Neural cell (in vitro differentiated cells): ENCODE measurements around the gene CANX. TPM values are rescaled to one million over a fixed set of nuclear protein-coding genes. Genes with fewer than 3 reads are reported as not detected.

Experiments used
- H2AFZ ChIP-seq: fragments of 200-600, 300-800 bp; sonication (generic), shearing (Covaris generic); 2 replicates; pipeline ENCODE4 v1.6.0; 2014; ENCODE audit warnings: low read depth, mild to moderate bottlenecking, antibody characterized with exemption, low read length, moderate library complexity
- H3F3A ChIP-seq: fragments of 200-600 bp; shearing (Covaris generic); 2 replicates; pipeline ENCODE4 v1.6.1; 2016; ENCODE audit warnings: mild to moderate bottlenecking, moderate library complexity, mixed read lengths, antibody characterized with exemption, low read length; ENCODE audit not compliant: insufficient read depth, poor library complexity, severe bottlenecking
- H3K27ac ChIP-seq: fragments of 200-600, 300-800 bp; sonication (generic), shearing (Covaris generic); 2 replicates; pipeline ENCODE4 v1.5.1; 2014; ENCODE audit warnings: mild to moderate bottlenecking, low read length, moderate library complexity
- H3K27me3 ChIP-seq: fragments of 300-800, 200-600 bp; sonication (generic), shearing (Covaris generic); 2 replicates; pipeline ENCODE4 v1.6.0; 2014; ENCODE audit warnings: mild to moderate bottlenecking, low read depth, low read length, moderate library complexity; ENCODE audit not compliant: insufficient read depth
- H3K36me3 ChIP-seq: fragments of 300-800, 200-600 bp; sonication (generic), shearing (Covaris generic); 2 replicates; pipeline ENCODE4 v1.5.1; 2014; ENCODE audit warnings: mild to moderate bottlenecking, antibody characterized with exemption, low read length, moderate library complexity; ENCODE audit not compliant: insufficient read depth
- H3K4me2 ChIP-seq: fragments of 300-800, 200-600 bp; sonication (generic), shearing (Covaris generic); 2 replicates; pipeline ENCODE4 v1.6.0; 2014; ENCODE audit warnings: mild to moderate bottlenecking, low read length
- H3K4me3 ChIP-seq: fragments of 300-800, 200-600 bp; sonication (generic), shearing (Covaris generic); 2 replicates; pipeline ENCODE4 v1.5.1; 2014; ENCODE audit warnings: mild to moderate bottlenecking, low read length, moderate library complexity
- H3K79me2 ChIP-seq: fragments of 200-600 bp; shearing (Covaris generic); replicated peaks from 2 replicates; pipeline ENCODE4 v1.6.0; 2014; ENCODE audit warnings: mild to moderate bottlenecking, low read length, moderate library complexity; ENCODE audit not compliant: insufficient read depth
- H3K9ac ChIP-seq: fragments of 300-800, 200-600 bp; sonication (generic), shearing (Covaris generic); 2 replicates; pipeline ENCODE4 v1.6.1; 2016; ENCODE audit warnings: mild to moderate bottlenecking, low read length, mixed read lengths
- H3K9me2 ChIP-seq: fragments of 200-600 bp; shearing (Covaris generic); 2 replicates; pipeline ENCODE4 v1.6.1; 2016; ENCODE audit warnings: mild to moderate bottlenecking, low read length, mixed read lengths; ENCODE audit not compliant: insufficient read depth
- H3K9me3 ChIP-seq: fragments of 200-600, 300-800 bp; sonication (generic), shearing (Covaris generic); 2 replicates; pipeline ENCODE4 v1.6.1; 2016; ENCODE audit warnings: mild to moderate bottlenecking, mixed run types, low read length, moderate library complexity, mixed read lengths
- H4K20me1 ChIP-seq: fragments of 200-600 bp; shearing (Covaris generic); 2 replicates; pipeline ENCODE4 v1.6.1; 2016; ENCODE audit warnings: mild to moderate bottlenecking, mixed run types; ENCODE audit not compliant: insufficient read depth
- CTCF ChIP-seq: fragments of 450-650 bp; IDR thresholded peaks from 2 replicates; pipeline ENCODE4 v1.5.1; 2014; ENCODE audit warnings: antibody characterized with exemption, mild to moderate bottlenecking, moderate library complexity; ENCODE audit not compliant: poor library complexity, severe bottlenecking
- EP300 ChIP-seq: fragments of 450-650 bp; conservative IDR thresholded peaks from 2 replicates; pipeline ENCODE4 v1.6.1; 2014; ENCODE audit warnings: antibody characterized with exemption, mild to moderate bottlenecking, moderate library complexity; ENCODE audit not compliant: poor library complexity, severe bottlenecking
- EZH2 ChIP-seq: fragments of 200-600, 300-800 bp; shearing (Covaris generic), sonication (generic); IDR thresholded peaks from 2 replicates; pipeline ENCODE4 v1.6.1; 2014; ENCODE audit warnings: antibody characterized with exemption, low read length, borderline replicate concordance, mild to moderate bottlenecking; ENCODE audit not compliant: insufficient read depth, poor library complexity, severe bottlenecking
- MXI1 ChIP-seq: fragments of 450-650 bp; conservative IDR thresholded peaks from 2 replicates; pipeline ENCODE4 v1.6.1; 2014; ENCODE audit warnings: antibody characterized with exemption, mild to moderate bottlenecking; ENCODE audit not compliant: poor library complexity, severe bottlenecking
- POLR2AphosphoS5 ChIP-seq: IDR thresholded peaks from 2 replicates; pipeline ENCODE4 v1.6.1; 2012
- RAD21 ChIP-seq: fragments of 450-650 bp; conservative IDR thresholded peaks from 2 replicates; pipeline ENCODE4 v1.6.1; 2014; ENCODE audit warnings: antibody characterized with exemption, mild to moderate bottlenecking, moderate library complexity
- SMC3 ChIP-seq: fragments of 450-650 bp; conservative IDR thresholded peaks from 2 replicates; pipeline ENCODE4 v1.6.1; 2014; ENCODE audit warnings: antibody characterized with exemption, mild to moderate bottlenecking, moderate library complexity; ENCODE audit not compliant: poor library complexity
- TAF1 ChIP-seq: IDR thresholded peaks from 2 replicates; pipeline ENCODE4 v1.6.1; 2012; ENCODE audit warnings: low read depth
- polyA plus RNA-seq: library from polyadenylated mRNA; depleted of rRNA; stranded (reverse); fragments of >200 nt; gene quantifications from 2 replicates; pipeline ENCODE4 v1.2.3, GENCODE V29; 2014
- TF ChIP-seq, protein P1 (sequence below): IDR thresholded peaks from 2 replicates; pipeline ENCODE4 v1.6.1; 2012; ENCODE audit warnings: borderline replicate concordance

CANX gene
- polyA plus RNA-seq, 1 donor from 2014 or later: 232 TPM

DNA sequence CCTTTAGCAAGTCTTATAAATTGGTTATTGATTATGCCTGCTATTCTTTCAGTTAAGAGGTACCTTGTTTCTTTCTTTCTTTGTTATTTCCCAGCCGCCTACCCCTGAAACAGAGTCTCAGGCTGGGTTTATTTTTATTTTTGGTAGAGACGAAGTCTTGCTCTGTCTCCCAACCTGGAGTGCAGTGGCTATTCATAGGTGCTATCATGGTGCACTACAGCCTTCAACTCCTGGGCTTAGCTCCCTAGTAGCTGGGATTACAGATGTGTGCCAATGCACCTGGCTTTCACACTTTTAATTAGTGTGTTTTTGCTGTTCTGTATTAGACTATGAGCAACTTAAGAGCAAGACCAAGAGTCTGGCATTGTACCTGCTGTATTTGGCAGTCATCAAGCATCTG lies 48.1 kb downstream of the CANX start:
- no peaks in the 10 kb centered on the region for H3K9me2 ChIP-seq
- H3K4me3 ChIP-seq: no peak overlapping the region
- no peak overlapping the region for H3K9ac ChIP-seq
- no peak overlapping the region for H3K4me2 ChIP-seq
- TF ChIP-seq SMC3 (no peak), EP300 (no peak), TAF1 (no peak), RAD21 (no peak), CTCF (no peak), MXI1 (no peak)
- TF ChIP-seq, protein P1, sequence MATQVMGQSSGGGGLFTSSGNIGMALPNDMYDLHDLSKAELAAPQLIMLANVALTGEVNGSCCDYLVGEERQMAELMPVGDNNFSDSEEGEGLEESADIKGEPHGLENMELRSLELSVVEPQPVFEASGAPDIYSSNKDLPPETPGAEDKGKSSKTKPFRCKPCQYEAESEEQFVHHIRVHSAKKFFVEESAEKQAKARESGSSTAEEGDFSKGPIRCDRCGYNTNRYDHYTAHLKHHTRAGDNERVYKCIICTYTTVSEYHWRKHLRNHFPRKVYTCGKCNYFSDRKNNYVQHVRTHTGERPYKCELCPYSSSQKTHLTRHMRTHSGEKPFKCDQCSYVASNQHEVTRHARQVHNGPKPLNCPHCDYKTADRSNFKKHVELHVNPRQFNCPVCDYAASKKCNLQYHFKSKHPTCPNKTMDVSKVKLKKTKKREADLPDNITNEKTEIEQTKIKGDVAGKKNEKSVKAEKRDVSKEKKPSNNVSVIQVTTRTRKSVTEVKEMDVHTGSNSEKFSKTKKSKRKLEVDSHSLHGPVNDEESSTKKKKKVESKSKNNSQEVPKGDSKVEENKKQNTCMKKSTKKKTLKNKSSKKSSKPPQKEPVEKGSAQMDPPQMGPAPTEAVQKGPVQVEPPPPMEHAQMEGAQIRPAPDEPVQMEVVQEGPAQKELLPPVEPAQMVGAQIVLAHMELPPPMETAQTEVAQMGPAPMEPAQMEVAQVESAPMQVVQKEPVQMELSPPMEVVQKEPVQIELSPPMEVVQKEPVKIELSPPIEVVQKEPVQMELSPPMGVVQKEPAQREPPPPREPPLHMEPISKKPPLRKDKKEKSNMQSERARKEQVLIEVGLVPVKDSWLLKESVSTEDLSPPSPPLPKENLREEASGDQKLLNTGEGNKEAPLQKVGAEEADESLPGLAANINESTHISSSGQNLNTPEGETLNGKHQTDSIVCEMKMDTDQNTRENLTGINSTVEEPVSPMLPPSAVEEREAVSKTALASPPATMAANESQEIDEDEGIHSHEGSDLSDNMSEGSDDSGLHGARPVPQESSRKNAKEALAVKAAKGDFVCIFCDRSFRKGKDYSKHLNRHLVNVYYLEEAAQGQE: no peak
- H3K79me2 ChIP-seq: peaks cover 69% of the 10 kb centered on the region
- H4K20me1 ChIP-seq: no peaks in the 10 kb centered on the region
- H3K9me3 ChIP-seq: no peaks in the 10 kb centered on the region
- no peak overlapping the region for H3K27ac ChIP-seq
- H3K27me3 ChIP-seq: no peaks in the 10 kb centered on the region
- H3F3A ChIP-seq: no peaks in the 10 kb centered on the region
- no peak overlapping the region for H2AFZ ChIP-seq
- H3K36me3 ChIP-seq: peaks cover 6% of the 10 kb centered on the region

DNA sequence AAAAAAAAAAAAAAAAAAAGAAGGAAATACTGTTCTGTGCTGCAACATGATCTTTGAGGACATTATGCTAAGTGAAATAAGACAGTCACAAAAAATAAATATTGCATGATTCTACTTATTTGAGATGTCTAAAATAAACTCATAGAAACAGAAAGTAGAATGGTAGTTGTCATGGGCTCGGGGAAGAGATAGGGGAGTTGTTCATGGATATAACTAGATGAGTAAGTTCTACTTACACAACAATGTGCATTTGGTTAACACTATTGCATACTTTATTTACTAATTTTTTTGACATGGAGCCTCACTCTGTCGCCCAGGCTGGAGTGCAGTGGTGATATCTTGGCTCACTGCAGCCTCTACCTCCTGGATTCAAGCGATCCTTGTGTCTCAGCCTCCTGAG lies 49.0 kb downstream of the CANX start:
- Histone ChIP-seq H2AFZ (no peak overlapping the region), H3K79me2 (peaks cover 68% of the 10 kb centered on the region), H3F3A (no peaks in the 10 kb centered on the region), H3K27ac (no peak overlapping the region), H3K9me2 (no peaks in the 10 kb centered on the region), H3K4me2 (no peak overlapping the region), H3K36me3 (peaks cover 6% of the 10 kb centered on the region), H4K20me1 (no peaks in the 10 kb centered on the region), H3K27me3 (no peaks in the 10 kb centered on the region), H3K9ac (no peak overlapping the region), H3K4me3 (no peak overlapping the region), H3K9me3 (no peaks in the 10 kb centered on the region)
- TF ChIP-seq EZH2 (no peak), MXI1 (no peak), CTCF (no peak), TAF1 (no peak), EP300 (no peak), POLR2AphosphoS5 (no peak), RAD21 (no peak), SMC3 (no peak)
- TF ChIP-seq, protein P1: no peak
